ENCODE measurements around the gene CTNNA2.

Gene CTNNA2

DNA sequence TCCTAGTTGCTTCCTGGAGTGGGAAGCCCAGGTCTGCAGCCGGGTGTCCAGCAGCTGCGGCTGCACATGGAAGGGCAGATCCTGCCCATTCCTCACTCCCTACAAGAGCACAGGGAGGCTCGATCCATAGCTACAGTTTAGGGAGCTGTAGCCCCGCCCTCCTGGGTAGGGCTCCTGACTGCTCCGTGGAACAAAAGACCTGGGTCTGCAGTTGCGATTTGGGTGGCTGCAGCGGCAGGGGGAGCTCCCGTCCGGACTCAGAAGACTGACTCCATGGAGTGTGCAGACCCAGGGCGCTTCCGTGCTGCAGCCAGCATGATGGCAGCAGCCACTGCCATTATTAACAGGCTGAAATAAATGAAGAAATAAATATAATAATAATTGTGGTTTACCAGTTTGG lies 157.3 kb downstream of the CTNNA2 start:
- CTCF ChIA-PET, result no interaction called here
- TF ChIP-seq, protein P1, sequence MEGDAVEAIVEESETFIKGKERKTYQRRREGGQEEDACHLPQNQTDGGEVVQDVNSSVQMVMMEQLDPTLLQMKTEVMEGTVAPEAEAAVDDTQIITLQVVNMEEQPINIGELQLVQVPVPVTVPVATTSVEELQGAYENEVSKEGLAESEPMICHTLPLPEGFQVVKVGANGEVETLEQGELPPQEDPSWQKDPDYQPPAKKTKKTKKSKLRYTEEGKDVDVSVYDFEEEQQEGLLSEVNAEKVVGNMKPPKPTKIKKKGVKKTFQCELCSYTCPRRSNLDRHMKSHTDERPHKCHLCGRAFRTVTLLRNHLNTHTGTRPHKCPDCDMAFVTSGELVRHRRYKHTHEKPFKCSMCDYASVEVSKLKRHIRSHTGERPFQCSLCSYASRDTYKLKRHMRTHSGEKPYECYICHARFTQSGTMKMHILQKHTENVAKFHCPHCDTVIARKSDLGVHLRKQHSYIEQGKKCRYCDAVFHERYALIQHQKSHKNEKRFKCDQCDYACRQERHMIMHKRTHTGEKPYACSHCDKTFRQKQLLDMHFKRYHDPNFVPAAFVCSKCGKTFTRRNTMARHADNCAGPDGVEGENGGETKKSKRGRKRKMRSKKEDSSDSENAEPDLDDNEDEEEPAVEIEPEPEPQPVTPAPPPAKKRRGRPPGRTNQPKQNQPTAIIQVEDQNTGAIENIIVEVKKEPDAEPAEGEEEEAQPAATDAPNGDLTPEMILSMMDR (IDR thresholded peaks at IDR 0.05; ENCODE audit: control extremely low read depth, extremely low read depth, low read depth, missing control alignments), result no peak

DNA sequence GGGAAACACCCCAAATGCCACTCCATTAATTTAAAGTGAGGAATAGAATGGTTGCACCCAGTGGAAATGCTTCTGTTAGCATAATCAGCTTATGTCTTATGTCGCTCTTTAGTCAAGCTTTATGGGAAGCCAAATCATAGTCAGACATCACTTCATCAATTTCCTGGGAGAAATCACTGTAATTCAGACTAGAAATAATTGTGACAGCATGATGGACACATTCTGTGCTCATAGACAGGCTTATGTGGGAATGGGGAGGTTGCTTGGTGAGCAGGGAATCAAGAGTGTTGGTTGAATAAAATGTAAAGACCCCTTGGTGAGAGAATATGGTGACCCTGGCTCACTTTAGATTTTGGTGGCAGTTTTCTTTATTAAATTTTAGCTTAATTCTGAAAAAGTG lies 174.0 kb downstream of the CTNNA2 start:
- ChIA-PET CTCF (no interaction called here), POLR2A (no interaction called here)
- no peak for DNase-seq (ENCODE audit: extremely low spot score)
- TF ChIP-seq, protein P1 (IDR thresholded peaks at IDR 0.05; ENCODE audit: control extremely low read depth, extremely low read depth, low read depth, missing control alignments), result no peak

More for the DNA sequence above, 157.3 kb downstream of the CTNNA2 start:
- DNase-seq (ENCODE audit: extremely low spot score), result no peak
- POLR2A ChIA-PET, result no interaction called here

DNA sequence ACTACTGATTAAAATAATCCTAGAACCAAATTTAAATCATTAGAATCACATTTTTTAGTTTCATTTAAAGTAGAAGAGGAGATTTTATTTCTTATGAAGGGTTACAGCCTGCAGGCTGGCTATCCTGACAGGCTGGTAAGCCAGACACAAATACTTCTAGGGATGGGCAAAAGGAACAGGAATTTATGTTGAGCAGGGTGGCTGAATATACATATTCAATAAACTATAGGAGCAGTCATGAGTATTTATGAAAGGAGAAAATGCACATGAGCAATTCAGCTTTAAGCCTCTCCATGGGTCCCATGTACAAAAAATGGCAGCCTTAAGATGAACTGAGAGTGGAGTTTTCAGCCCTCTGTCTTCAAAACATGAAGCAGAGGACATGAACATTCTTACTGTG lies 182.4 kb downstream of the CTNNA2 start:
- ChIA-PET CTCF (no interaction called here), POLR2A (no interaction called here)
- DNase-seq (ENCODE audit: extremely low spot score), result no peak
- TF ChIP-seq, protein P1 (IDR thresholded peaks at IDR 0.05; ENCODE audit: control extremely low read depth, extremely low read depth, low read depth, missing control alignments), result no peak

DNA sequence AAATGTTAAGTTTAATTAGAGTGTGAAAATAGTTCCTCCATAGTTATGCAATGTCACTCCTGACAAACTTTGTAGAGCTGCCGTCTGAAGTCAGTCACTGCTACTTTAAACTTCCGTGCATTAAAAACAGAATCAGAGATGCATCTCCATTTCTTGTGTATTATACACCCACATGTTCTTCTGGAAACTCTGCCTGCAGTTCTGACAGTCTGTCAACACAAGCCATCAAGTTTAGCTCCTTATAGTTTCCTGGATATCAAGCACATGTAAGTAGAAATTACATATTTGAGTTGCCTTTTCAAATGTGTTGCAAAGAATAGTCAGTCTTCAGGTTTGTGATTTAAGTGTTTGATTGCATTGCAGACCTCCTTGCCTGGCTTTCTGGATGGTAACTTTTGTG lies 184.3 kb downstream of the CTNNA2 start:
- TF ChIP-seq, protein P1 (IDR thresholded peaks at IDR 0.05; ENCODE audit: control extremely low read depth, extremely low read depth, low read depth, missing control alignments), result no peak
- DNase-seq (ENCODE audit: extremely low spot score), result no peak
- ChIA-PET POLR2A (no interaction called here), CTCF (no interaction called here)

DNA sequence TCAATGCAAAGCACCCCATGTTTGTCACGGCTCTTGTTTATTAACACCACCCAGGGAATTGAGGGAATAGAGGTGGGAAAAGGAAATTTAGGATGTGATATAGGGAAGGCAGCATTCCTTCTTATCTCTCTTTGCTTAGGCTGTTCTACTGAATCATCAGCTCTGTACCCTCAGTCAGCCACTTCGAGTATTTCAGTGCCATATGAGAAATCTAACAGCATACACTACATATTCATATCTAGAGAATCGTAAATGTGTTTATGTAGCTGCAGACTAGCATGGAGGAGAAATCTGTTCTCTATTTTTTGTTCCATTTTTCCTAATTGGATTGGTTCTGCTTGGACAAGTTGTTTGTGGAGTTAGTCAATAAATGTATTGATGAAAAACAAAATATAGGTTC lies 187.8 kb downstream of the CTNNA2 start:
- ChIA-PET POLR2A (no interaction called here), CTCF (interaction anchor here (3.0 kb wide), 1 partner anchor 11 kb away, joined by 8 read pairs; no protein-coding TSS in a partner anchor)
- no peak for DNase-seq (ENCODE audit: extremely low spot score)
- TF ChIP-seq, protein P1 (IDR thresholded peaks at IDR 0.05; ENCODE audit: control extremely low read depth, extremely low read depth, low read depth, missing control alignments), result no peak

DNA sequence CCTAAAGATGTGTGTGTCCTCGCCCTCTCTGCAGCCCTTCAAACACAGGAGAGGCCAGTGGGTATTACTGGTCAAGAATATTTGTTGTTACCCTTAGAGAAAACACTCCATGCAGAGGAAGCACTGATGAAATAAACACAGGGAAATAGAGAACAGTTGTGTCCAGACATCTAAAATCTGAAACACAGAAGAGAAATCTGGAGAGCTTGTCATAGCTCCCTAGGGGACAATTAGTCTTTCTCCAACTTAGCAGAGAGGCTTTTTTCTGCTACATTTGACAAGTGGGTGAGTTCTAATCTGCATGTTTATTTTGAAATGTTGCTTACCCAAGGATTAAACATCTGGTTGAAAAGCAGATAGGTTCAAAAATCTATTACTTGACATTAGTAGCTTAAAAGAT lies 190.1 kb downstream of the CTNNA2 start:
- POLR2A ChIA-PET, result no interaction called here
- no peak for DNase-seq (ENCODE audit: extremely low spot score)
- TF ChIP-seq, protein P1 (IDR thresholded peaks at IDR 0.05; ENCODE audit: control extremely low read depth, extremely low read depth, low read depth, missing control alignments), result no peak
- CTCF ChIA-PET, result no interaction called here

DNA sequence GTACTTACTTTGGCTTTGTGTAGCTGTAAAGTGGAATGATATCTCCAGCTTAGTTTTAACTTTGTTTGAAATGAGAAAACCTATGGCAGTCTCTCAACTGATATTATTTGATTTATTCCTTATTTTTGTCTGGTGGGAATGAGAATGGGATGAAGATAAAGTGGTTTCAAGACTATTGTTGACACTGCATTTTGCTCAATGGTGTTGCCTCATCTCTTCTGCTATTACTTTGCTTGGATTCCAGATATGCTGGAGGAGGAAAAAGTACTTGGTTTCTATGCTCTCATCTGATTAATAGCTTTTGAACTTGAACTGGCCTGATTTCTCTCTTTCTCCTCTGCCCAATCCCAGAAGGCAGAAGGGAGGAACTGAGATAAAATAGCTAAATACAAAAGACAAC lies 198.2 kb downstream of the CTNNA2 start:
- ChIA-PET POLR2A (no interaction called here), CTCF (interaction anchor here (2.4 kb wide), 1 partner anchor 10 kb away, joined by 8 read pairs; no protein-coding TSS in a partner anchor)
- TF ChIP-seq, protein P1 (IDR thresholded peaks at IDR 0.05; ENCODE audit: control extremely low read depth, extremely low read depth, low read depth, missing control alignments), result no peak
- no peak for DNase-seq (ENCODE audit: extremely low spot score)
